ENCODE data around the gene CD1E.

DNA sequence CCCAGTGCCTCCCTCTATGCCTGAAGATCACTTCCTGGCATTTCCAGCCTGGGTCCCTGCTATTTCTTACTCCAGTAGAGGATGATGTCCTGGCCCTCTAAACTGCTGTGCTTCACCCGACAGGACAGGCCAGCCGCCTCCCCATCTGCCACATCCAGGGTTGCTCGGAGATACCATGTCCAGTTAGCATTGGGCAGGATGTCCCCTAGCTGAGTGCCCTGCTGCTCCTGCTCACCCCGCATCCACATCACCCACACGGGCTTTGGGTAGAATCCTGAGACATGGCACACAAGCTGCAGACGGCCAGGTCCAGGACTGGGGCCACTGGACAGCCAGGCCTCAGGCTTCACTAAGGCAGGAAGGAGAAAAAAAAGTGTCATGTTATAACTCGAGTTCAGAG is 24.4 kb upstream of the CD1E start:
- TF ChIP-seq, protein P1, sequence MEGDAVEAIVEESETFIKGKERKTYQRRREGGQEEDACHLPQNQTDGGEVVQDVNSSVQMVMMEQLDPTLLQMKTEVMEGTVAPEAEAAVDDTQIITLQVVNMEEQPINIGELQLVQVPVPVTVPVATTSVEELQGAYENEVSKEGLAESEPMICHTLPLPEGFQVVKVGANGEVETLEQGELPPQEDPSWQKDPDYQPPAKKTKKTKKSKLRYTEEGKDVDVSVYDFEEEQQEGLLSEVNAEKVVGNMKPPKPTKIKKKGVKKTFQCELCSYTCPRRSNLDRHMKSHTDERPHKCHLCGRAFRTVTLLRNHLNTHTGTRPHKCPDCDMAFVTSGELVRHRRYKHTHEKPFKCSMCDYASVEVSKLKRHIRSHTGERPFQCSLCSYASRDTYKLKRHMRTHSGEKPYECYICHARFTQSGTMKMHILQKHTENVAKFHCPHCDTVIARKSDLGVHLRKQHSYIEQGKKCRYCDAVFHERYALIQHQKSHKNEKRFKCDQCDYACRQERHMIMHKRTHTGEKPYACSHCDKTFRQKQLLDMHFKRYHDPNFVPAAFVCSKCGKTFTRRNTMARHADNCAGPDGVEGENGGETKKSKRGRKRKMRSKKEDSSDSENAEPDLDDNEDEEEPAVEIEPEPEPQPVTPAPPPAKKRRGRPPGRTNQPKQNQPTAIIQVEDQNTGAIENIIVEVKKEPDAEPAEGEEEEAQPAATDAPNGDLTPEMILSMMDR (IDR thresholded peaks at IDR 0.05), result no peak
- TF ChIP-seq POLR2A (IDR thresholded peaks at IDR 0.05), result no peak
- no peak for TF ChIP-seq EP300 (IDR thresholded peaks at IDR 0.05)
